GOT3 (cell line): ENCODE results near the gene ECSIT.

Source experiments
- DNase-seq: peaks from one replicate; lab custom pipeline; 2025; ENCODE audit warnings: mixed read lengths; lab: John Stamatoyannopoulos, UW

The ECSIT gene

GRCh38 chr19:11504502-11505031, 24.4 kb downstream of the ECSIT start:
- DNase-seq = no peak

GRCh38 chr19:11499890-11500420, 29.0 kb downstream of the ECSIT start:
- DNase-seq = no peak

- no peak for DNase-seq
Observed at GRCh38 chr19:11499220-11499726, 29.7 kb downstream of the ECSIT start.

- no peak for DNase-seq
Observed at GRCh38 chr19:11496391-11497163, 32.4 kb downstream of the ECSIT start.

- no peak for DNase-seq
Observed at GRCh38 chr19:11495885-11496284, 33.0 kb downstream of the ECSIT start.

- DNase-seq = no peak
Observed at GRCh38 chr19:11495481-11495880, 33.5 kb downstream of the ECSIT start.

GRCh38 chr19:11494634-11495285, 34.2 kb downstream of the ECSIT start:
- no peak for DNase-seq

GRCh38 chr19:11489378-11489777, 39.6 kb downstream of the ECSIT start:
- DNase-seq = no peak

- no peak for DNase-seq
Observed at GRCh38 chr19:11486661-11487503, 42.1 kb downstream of the ECSIT start.

- DNase-seq = no peak
Observed at GRCh38 chr19:11485245-11485837, 43.6 kb downstream of the ECSIT start.

GRCh38 chr19:11483366-11484111, 45.4 kb downstream of the ECSIT start:
- DNase-seq = no peak

GRCh38 chr19:11482384-11483050, 46.4 kb downstream of the ECSIT start:
- DNase-seq = peak; percentile 46

- peak; percentile 36 for DNase-seq
Observed at GRCh38 chr19:11481534-11482383, 47.2 kb downstream of the ECSIT start.

GRCh38 chr19:11480715-11481533, 48.0 kb downstream of the ECSIT start, which contains the start of gene ELAVL3:
ELAVL3 (minus strand) TSS chr19:11481046; CDS start chr19:11480608, 438 bp downstream.
- DNase-seq = no peak

GRCh38 chr19:11479898-11480714, 48.8 kb downstream of the ECSIT start:
- DNase-seq = no peak

GRCh38 chr19:11479090-11479897, 49.6 kb downstream of the ECSIT start:
- DNase-seq = no peak
